SHP77 (cell line): Measurements from ENCODE around the gene SPATA13.

Experiments
- DNase-seq, 2 experiments: peaks; one replicate each; lab custom pipeline; 2025; lab: John Stamatoyannopoulos, UW

Gene SPATA13

DNA sequence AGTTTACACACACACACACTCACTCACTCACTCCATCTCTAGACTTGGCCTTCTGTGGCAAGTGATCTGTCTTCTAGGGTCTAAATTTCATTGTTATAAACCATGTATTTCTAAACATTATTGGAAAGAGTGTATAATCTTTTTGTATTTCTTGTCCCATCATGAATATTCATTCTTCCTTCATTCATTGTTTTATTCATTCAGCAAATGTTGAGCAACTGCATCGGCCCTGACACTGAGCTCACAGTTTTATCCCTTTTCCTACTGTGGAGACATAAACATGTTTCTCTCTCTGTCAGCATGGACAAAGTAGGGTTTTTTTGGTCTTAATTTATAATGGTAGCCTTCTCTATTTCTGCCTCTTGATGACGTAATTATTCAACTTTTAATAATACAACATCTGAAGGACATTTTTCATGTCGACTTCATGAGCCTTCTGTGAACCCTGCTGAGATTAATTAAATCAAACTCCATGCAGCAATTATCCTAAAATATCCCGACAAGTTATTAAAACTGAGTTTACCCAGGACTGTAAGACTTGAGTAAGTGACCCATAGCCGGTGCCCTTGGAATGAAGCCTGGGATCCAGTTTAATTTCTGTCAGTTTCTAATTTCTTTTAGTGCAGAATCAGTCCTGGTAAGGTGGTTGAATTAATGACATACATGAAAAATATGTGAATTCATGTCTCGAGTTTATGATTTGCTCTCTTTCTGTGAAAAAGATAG lies 7.3 kb downstream of the SPATA13 start:
- no peak for DNase-seq

DNA sequence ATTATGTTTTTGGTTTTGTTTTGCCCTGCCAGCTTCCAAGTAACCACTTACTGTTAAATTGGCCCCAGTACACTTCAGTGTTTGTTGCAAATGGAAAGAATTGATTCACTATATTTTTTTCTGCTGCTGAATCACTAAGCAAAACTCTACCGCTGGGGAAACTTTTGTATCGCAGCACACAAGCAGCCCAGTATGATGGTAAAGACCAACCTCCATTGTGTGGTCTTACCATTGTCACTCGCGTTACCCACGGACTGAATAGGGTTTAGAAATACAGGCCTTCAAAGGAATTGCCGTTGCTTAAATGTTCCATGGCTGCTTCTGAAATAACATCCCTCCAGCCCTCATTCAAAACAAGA lies 7.9 kb downstream of the SPATA13 start:
- DNase-seq: no peak

DNA sequence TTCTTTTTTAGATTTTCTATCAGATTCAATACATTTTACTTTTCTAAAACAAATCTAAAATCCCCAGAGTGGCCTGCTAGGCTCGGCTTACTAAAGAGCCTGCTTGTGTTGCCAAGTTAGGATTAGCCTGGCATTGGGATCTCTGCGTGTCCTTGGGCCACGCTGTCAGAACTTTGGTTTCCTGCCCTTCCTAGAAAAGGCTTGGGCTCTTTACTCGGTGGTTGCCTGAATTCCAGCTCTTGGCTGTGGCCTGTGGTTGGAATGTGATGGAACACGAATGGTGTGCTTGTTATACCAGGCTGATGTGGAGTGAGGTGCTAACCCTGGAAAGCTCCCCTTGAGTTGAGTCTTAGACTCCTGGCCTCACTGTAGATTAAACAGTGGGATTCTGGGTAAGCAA lies 8.5 kb downstream of the SPATA13 start:
- DNase-seq: no peak

DNA sequence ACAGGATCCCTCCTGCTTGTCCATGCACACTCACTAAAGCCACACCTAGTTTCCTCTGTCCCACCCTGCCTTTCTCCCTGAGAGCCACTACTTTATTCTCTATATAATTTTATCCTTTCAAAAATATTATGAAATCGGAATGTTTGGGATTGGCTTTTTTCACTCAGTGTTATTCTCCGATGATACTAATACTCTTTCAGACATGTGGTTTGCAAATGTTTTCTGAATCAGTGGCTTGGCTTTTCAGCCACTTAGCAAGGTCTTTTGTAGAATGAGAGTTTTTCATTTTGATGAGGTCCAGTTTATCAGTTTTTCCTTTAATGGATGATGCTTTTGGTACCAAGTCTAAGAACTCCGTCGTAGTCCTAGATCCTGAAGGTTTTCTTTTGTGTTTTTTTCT lies 11.6 kb downstream of the SPATA13 start:
- DNase-seq: no peak

DNA sequence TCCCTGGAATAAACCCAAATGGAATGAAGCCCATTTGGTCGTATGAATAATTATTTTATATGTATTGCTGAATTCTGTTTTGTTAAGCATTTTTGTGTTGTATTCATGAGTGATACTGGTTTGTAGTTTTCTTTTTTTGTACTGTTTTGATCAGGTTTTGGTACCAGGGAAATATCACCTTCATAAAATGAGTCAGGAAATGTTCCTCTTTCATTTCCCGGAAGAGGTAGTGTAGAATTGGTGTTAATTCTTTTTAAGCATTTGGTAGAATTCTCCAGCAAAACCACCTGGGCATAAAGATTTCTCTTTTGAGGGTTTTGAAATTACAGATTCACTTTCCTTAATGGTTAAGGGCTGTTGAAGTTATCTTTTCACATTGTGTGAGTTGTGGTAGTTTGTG lies 13.3 kb downstream of the SPATA13 start:
- DNase-seq: no peak

DNA sequence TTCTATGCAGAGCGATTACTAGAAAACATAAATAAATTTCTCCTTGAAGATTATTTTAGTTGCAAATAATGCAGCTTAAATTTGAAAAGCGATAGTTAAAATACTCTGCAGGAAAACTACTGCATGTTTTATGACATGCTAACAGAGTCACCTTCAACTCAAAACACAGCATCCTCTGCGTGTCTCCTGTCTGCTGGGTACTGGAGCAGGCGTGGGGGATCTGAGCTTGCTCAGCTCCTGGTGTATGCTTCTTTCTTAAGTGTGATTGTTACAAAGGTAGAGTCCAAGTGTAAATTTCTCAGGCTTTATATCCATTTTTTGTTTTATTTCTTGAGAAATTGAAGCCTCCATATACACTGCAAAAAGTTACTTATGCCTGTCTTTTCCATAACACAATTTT lies 15.3 kb downstream of the SPATA13 start:
- DNase-seq: no peak

DNA sequence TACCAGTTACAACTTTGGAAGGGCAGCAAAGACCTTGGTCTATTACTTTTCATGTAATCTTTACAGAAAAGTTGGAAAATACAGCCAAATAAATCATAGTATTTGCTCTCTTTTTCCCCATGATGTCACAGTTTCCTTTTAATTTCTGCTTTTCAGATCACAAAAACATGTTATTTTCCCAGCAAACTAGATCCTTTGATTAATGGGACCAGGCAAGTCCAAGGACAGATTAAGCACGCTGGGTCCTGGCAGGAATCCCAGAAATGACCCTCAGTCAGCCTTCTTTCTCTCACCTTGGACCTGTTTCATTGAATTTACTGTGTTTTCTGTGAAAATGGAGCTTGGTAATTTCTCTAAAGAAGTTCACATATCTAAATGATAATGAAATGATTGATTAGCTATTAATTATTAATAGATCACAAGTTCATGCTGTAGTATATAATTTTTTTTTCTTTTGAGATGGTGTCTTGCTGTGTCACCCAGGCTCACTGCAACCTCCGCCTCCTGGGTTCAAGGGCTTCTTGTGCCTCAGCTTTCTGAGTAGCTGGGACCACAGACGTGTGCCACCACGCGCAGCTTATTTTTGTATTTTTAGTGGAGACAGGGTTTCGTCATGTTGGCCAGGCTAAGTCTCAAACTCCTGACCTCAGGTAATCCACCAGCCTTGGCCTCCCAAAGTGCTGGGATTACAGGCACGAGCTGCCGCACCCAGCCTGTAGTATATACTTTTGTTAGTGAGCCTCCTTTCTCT lies 16.0 kb downstream of the SPATA13 start:
- DNase-seq: no peak

DNA sequence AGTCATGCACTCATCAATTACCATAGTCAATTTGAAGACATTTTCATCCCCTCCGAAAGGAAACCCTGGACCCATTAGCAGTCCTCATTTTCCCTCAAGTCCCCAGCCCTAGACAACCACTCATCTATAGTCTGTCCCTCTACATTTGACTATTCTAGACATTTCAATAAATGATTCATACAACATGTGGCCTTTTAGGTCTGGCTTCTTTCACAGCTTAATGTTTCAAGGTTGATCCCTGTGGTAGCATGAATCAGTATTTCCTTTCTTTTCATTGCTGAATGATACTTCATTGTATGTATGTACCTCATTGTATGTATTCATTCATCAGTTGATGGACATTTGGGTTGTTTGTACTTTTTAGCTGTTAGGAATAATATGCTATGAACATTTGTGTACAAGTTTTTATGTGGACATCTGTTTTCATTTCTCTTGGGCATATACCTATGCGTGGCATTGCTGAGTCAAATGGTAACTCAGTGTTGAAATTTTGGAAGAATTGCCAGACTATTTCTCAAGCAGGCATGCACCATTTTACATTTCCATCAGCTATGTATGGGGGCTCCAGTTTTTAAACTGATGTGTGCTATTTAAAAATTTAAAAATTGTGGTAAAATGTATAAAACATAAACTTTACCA lies 18.4 kb downstream of the SPATA13 start:
- DNase-seq: no peak

DNA sequence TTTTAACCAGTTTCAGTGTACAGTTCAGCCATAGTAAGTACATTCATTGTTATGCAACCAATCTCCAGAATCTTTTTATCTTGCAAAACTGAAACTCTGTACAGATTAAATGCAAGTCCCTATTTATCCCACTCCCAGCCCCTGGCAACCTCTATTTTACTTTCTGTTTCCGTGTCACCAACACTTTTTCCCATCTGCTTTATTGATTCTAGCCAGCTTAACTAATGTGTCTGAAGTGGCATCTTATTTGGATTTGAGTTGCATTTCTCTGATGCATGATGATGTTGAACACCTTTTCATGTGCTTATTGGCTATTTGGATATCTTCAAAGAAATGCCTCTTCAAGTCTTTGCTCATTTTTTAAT lies 18.9 kb downstream of the SPATA13 start:
- DNase-seq: no peak

DNA sequence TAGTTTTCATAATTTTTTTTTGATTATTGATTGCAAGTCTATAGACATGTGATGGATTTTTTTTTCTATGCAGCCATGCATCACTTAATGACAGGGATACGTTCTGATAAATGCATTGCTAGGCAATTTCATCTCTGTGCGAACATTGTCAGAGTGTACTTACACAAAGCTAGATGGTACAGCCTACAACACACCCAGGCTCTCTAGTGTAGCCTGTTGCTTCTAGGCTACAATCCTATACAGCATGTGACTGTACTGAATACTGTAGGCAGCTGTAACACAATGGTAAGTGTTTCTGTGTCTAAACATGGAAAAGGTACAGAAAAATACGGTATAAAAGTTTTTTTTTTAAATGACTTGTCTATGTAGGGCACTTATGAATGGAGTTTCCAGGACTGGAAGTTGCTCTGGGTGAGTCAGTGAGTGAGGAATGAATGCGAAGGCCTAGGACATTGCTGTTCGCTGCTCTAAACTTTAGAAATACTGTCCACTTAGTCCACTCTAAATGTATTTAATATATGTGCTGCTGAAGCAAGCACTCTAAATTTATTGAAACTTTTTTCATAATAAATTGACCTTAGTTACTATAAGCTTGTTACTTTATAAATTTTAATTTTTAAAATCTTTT lies 20.3 kb downstream of the SPATA13 start:
- no peak for DNase-seq

DNA sequence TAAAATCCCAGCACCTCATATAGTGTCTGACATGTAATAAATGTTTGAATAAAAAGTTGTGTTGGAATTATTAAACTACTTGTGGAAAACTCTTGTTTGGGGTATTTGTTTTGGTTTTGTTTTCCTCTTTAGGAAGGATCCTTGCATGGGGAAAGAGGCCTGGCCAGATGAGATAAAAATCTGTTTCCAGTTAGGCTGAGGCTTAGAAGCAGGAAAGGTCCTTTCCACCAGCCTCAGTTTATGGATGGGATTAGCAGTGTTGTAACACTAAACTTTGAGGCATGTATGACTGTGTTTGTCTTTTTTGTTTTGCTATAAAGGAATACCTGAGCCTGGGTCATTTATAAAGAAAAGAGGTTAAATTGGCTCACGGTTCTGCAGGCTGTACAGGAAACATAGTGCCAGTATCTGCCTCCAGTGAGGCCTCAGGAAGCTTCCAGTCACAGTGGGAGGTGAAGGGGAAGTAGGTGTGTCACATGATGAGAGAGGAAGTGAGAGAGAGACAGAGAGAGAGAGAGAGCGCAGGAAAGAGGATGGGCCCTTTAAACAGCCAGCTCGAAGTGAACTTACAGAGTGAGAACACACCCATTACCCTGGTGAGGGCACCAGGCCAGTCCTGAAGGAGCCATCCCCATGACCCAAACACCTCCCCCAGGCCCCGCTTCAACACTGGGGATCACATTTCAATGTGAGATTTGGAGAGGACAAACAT lies 21.6 kb downstream of the SPATA13 start:
- no peak for DNase-seq

DNA sequence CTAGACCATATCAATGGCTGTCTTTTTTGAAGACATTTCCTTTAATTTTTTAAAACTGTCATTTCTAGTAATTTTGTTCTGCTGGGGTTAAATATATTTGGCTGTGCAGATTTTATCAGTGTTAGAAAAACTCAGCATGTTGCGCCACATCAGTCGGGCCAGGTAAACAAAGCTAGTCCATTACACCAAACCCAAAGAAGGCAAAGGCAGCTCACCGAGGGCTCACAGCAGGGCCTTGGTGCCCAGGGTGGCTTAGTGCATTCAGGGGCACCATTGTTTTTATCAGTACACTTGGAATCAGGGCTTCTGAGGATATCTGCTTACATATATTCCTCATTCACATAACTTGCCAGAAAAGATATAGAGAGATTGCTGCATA lies 22.2 kb downstream of the SPATA13 start:
- no peak for DNase-seq

DNA sequence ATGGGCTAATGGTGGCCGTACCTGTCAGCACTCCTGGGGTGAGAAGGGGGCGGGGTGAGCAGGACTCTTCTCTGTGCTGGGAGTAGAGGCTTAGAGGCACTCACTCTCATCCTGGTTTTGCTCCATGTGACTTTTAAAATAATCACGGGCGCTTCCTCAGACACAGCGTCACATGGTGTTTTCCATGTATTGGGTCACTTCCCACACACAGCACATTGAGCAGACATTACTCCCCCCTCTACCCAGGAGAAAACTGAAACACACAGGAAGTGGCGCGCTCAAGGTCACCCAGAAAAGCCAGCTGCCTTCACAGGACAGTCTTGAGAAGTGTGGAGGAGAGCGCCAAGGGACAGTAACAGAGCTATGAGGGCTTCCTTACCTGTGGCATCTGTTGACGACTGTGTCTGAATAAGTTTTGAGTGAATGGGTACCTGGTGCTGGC lies 23.2 kb downstream of the SPATA13 start:
- DNase-seq: no peak

DNA sequence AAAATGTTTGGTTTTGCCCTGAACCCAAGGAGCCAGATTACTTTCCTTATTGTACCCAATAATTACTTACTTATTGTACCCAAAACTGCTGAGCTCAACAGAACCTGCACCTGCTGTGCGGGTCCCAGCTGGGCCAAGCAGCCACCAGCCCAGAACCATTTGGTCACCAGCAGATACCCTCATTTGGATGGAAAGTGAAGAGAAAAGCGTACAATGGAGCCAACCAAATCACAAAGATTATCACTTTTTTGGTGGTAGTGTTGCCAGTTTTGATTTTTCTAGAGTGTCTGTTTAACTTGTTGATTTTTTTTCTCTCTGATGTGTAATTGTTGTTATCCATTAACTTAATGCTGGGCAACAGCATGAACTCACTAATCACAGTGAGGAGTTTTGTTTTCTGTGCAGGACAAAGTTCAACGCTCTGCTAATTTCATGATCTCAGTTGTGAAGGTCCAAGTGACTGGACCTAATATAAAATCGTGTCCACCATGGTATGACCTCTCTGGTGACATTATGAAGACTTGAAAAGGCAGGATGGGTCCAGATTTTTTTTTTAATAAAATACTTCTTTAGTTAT lies 23.8 kb downstream of the SPATA13 start:
- DNase-seq: no peak

DNA sequence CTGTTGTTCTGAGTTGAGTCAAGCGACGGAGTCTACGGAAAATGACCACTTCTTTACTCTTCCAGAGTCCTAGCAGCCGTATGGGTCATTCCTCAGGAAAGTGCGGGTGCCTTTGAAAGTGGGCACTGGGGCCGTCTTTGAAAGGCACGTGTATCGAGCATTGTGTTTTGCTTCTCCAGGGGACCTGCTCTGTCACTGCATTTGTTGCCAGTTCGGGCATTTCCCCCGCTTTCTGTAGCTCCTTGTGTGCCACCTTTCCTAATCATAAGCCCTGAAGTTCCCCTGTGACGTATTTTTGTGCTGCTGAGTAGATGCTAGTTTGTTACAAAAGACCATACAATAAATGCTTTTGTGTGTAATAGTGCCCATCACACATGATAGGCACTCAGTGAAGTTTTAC lies 24.4 kb downstream of the SPATA13 start:
- DNase-seq: no peak

DNA sequence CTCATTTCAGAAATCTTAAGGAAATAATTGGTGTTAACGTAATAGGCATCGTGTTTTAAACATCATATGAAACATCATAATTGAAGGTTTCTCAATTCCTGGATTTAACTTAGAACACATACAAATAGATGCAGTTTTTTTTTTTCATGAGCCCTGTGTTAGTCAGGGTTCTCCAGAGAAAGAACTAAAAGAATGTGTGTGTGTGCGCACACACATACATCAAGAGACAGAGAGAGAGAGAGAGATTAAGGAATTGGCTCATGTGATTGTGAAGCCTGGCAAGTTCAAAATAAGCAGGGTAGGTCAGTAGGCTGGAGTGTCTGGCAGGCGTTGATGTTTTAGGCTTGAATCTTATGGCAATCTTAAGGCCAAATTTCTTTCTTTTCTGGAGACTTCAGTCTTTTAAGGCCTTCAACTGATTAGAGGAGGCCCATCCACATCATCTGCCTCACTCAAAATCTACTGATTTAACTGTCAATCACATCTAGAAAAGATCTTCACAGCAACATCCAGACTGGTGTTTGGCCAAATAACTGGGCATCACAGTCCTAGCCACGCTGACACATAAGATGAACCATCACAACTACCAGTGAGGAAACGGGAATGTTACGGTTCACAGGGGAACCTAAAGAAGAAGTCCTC lies 25.2 kb downstream of the SPATA13 start:
- no peak for DNase-seq

DNA sequence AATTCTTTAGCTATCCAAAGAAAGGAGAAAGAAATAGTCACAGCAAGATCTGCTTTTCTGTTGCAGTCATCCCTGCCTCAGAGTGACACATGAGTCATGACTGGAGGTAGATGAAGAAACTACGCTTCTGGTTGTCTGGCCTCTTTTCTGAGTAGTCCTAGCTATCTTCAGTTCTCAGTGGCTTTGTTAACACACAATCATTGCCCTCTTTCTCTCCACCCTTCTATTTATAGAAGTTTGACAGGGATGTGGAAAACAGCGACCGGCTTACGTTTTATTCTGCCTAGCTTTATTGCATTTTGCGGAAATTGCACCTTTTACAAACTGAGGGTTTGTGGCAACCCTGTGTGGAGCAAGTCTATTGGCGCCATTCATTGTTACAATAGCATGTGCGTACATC lies 26.7 kb downstream of the SPATA13 start:
- DNase-seq: no peak

DNA sequence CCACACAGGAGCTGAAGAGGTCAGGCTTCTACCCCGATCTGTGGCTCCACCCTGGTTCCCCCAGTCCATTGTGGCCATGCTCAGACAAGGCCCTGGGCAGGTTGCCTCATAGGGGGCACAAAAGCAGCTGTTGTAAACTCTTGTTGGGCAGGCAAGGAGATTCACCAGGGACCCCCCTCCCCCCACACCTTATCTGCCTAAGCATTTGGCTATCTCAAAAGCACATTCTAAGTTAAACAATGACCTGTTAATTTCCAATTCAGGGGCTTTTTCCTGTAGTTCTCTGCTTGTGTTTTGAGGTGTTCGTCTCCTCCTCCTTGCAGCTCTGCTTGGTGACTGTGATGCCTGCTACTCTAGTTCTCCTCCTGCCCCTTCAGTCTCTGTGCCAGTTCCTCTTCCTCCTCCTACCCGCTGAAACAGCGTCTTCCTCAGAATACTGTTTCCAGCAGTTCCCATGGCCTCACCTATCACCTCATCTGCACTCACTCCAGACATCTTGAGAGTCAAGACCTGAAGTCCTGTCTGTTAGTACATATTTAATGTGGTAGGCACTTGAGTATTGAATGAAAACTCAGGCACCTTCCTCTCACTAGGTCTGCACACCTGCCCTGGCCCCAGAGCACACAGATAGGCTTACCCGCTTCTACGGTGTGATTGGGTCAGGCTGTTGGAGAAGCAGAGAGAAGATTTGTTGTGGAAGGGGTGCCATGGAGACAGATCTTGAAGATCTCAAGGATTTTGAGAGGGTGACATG lies 31.7 kb downstream of the SPATA13 start:
- DNase-seq: no peak

DNA sequence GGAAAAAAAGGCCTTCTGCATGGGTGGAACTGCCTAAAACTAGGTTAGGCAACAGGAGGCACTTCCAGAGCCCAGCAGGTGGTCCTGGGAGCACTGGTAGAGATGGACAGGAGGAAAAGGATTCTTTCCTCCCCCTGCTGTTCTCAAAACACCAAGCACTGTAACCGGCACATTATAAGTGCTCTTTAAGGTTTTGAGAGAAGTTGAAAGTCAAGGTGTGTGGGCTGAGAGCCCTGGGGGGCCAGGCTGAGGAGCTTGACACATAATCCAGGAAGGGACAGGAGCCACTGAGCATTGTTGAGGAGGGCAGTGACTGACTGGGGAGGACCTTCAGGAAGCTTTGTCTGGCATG lies 32.3 kb downstream of the SPATA13 start:
- DNase-seq: no peak

DNA sequence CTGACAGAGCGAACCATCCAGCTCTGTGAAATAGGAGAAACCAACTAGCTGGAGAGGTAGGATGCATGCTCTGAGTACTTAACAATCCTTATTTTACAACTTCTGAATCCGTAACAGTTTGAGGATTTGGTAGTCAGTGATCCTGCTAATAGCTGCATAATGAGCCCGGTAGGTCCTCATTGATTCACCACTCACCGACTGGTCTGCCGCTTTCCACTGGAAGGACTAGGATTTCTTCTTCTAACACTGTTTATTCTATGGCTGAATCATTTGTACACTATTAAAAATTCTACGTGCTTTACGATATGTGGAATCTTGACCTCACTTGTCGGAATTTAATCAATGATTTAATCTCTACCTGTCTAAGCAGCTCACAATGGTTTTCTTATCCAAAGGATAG lies 33.9 kb downstream of the SPATA13 start:
- DNase-seq: no peak

DNA sequence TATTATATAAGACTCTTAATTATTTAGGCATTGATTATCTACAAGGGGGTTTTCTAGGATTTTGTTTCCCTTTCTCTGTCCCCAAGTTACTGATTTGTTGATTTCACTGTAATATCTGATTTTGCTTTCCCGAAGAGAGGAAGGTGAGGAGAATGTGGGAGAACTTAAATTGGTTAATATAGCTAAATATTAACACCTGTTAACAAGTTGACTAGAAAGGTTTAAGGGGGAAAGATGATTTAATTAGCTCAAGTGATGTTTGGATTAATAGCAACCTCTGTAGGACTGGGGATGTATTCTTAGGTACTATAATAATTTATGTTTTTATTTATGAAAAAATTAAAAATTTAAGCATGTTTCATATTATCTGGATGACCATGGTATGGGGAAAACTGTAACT lies 35.1 kb downstream of the SPATA13 start:
- DNase-seq: no peak
